ENCODE results near the gene FST. TPM values are rescaled to one million over a fixed set of nuclear protein-coding genes. Genes with fewer than 3 reads are reported as not detected.

The FST gene
- total and polyA plus RNA-seq, 2 of the 8 experiments (the other 6 are each of a cell fraction or from before 2014, with no cell fraction given): 16.6 to 17.5 TPM

DNA sequence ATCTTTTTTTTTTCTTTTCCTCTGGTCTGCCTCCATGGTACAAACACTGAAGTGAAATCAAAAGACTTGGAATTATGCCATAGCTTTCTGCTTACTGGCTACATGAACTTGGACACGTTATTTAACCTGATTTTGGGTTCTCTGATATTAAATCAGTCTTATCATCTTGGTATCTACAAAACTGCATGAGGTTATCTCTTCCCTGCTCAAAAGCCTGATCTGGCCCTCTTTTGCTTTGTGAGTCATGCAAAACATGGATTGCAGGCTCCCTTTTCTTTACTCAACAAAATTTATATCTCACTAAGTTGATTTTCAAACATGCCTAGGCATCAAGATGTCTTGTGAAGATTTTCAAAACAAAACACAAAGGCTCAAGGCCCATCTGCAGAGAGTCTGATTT lies 45.9 kb upstream of the FST start:
- H2AK5ac ChIP-seq (ENCODE audit: low read depth, low read length): no peak overlapping the region
- H2AFZ ChIP-seq (ENCODE audit: low read length): no peak overlapping the region
- no peaks in the 10 kb centered on the region for H4K20me1 ChIP-seq (replicated peaks in 1 of 2; ENCODE audit: control insufficient read depth in 1 of 2, insufficient read depth in 2 of 2, low read length in 2 of 2)
- H3K36me3 ChIP-seq (ENCODE audit: control insufficient read depth in 2 of 4, insufficient read depth in 4 of 4, low read length in 3 of 4): no peaks in the 10 kb centered on the region
- no peak overlapping the region for H2BK5ac ChIP-seq (ENCODE audit: low read depth, low read length)
- H3K23ac ChIP-seq (ENCODE audit: insufficient read length): no peak overlapping the region
- no peak overlapping the region for H3K14ac ChIP-seq (ENCODE audit: insufficient read length)
- H3K56ac ChIP-seq (replicated peaks; ENCODE audit: insufficient read length, low read depth, low read length): no peak overlapping the region
- H3K4me3 ChIP-seq (ENCODE audit: extremely low read depth in 1 of 4, insufficient read depth in 2 of 4, low read depth in 3 of 4, low read length in 4 of 4): no peak overlapping the region
- FAIRE-seq (no peak), DNase-seq (ENCODE audit: low read depth in 1 of 2, low spot score in 2 of 2) (no peak)
- TF ChIP-seq SIRT6 (IDR thresholded peaks at IDR 0.05; ENCODE audit: low read length): no peak
- no peak for TF ChIP-seq CREB1 (IDR thresholded peaks at IDR 0.05)
- TF ChIP-seq JUN (IDR thresholded peaks at IDR 0.05; ENCODE audit: low read depth, low read length): no peak
- no peak for TF ChIP-seq ZNF274 (IDR thresholded peaks at IDR 0.05; ENCODE audit: borderline replicate concordance, extremely low read depth, low read length)
- TF ChIP-seq TAF7 (optimal IDR thresholded peaks at IDR 0.05; ENCODE audit: borderline replicate concordance, low read depth, low read length): no peak
- TF ChIP-seq RAD21 (IDR thresholded peaks at IDR 0.05 in 1 of 2, conservative IDR thresholded peaks at IDR 0.05 in 1 of 2; ENCODE audit: low read depth in 2 of 2, low read length in 2 of 2): no peak
- TF ChIP-seq KDM4A (IDR thresholded peaks at IDR 0.05; ENCODE audit: low read depth, low read length, severe bottlenecking): no peak
- H3K79me1 ChIP-seq (ENCODE audit: low read depth, low read length): no peaks in the 10 kb centered on the region
- no peak overlapping the region for H3K4ac ChIP-seq (replicated peaks; ENCODE audit: insufficient read length, low read depth, low read length)
- CTCF ChIA-PET (ENCODE audit: partially characterized antibody): interaction anchor here (0.8 to 1.9 kb wide), 5 partner anchors 8 to 401 kb away, joined by 3 to 10 read pairs (median 3); no protein-coding TSS in a partner anchor
- no peak overlapping the region for H2BK15ac ChIP-seq (ENCODE audit: low read length)
- no peak overlapping the region for H4K91ac ChIP-seq (replicated peaks; ENCODE audit: insufficient read length, low read length)
- no peak overlapping the region for H2BK120ac ChIP-seq (replicated peaks; ENCODE audit: low read depth, low read length)
- no peak overlapping the region for H3K9ac ChIP-seq (replicated peaks in 1 of 4; ENCODE audit: extremely low read depth in 1 of 4, low read depth in 3 of 4, low read length in 3 of 4)
- no peaks in the 10 kb centered on the region for H3K4me1 ChIP-seq (replicated peaks in 1 of 4; ENCODE audit: control insufficient read depth in 3 of 4, insufficient read depth in 4 of 4, low read length in 3 of 4)
- no peak overlapping the region for H3K18ac ChIP-seq (ENCODE audit: extremely low read depth, low read length)
- no peaks in the 10 kb centered on the region for H3K79me2 ChIP-seq (ENCODE audit: control insufficient read depth in 1 of 2, insufficient read depth in 2 of 2, low read length in 2 of 2)
- H3K23me2 ChIP-seq (ENCODE audit: low read depth, low read length): no peaks in the 10 kb centered on the region
- 82% methylated on average over 1 of the region's 1 CpG; no CpG with 5 or more reads in 1 of the 2 experiments for WGBS, 2 experiments (ENCODE audit: extremely low coverage in 1 of 2, insufficient coverage in 1 of 2, insufficient read length in 1 of 2, insufficient replicate concordance in 2 of 2, low coverage in 1 of 2, low lambda C conversion rate in 2 of 2, missing lambda C conversion rate in 1 of 2)
- no peaks in the 10 kb centered on the region for H3K9me3 ChIP-seq (ENCODE audit: insufficient read depth in 2 of 2, low read depth in 1 of 2, low read length in 1 of 2)
- H3K4me2 ChIP-seq (ENCODE audit: insufficient read depth in 1 of 2, low read depth in 2 of 2, low read length in 2 of 2): no peak overlapping the region
- H2BK12ac ChIP-seq (ENCODE audit: low read depth, low read length): no peak overlapping the region
- H2BK20ac ChIP-seq (ENCODE audit: low read length): no peak overlapping the region
- H3K27me3 ChIP-seq (replicated peaks in 1 of 4; ENCODE audit: control insufficient read depth in 3 of 4, extremely low read depth in 1 of 4, insufficient read depth in 3 of 4, low read length in 3 of 4): no peaks in the 10 kb centered on the region
- no peak overlapping the region for H4K5ac ChIP-seq (ENCODE audit: insufficient read length, low read depth, low read length)
- no peak overlapping the region for H3K27ac ChIP-seq (ENCODE audit: low read depth, low read length)
- H4K8ac ChIP-seq (ENCODE audit: extremely low read depth, insufficient read depth, low read length): no peak overlapping the region
- POLR2A ChIA-PET (ENCODE audit: partially characterized antibody): no interaction called here
